Liver (tissue), 9 donors: ENCODE measurements around the gene SNX6. TPM values are rescaled to one million over a fixed set of nuclear protein-coding genes. Genes with fewer than 3 reads are reported as not detected.

ENCODE experiments used
- DNase-seq: peaks from one replicate; pipeline ENCODE4 v3.0.0-alpha.2; 2017; ENCODE audit warnings: low spot score
- H3K27ac ChIP-seq, 2 donors: one replicate each; pipeline ENCODE4 v1.7.0; 2013; ENCODE audit warnings: inconsistent platforms in 2 of 2, low read length in 2 of 2, control low read depth in 1 of 2, low read depth in 1 of 2, mild to moderate bottlenecking in 1 of 2
- H3K27me3 ChIP-seq, 4 donors: one replicate each; pipeline versions ENCODE4 v1.6.1 to v1.7.0; 2013; ENCODE audit warnings: low read length in 3 of 4, inconsistent platforms in 1 of 4, mild to moderate bottlenecking in 1 of 4, moderate library complexity in 1 of 4; ENCODE audit not compliant: control insufficient read depth in 4 of 4, insufficient read depth in 4 of 4
- H3K36me3 ChIP-seq, 4 donors: one replicate each; pipeline versions ENCODE4 v1.6.1 to v1.7.0; 2013; ENCODE audit warnings: low read length in 3 of 4, mild to moderate bottlenecking in 3 of 4, low read depth in 1 of 4, moderate library complexity in 1 of 4; ENCODE audit not compliant: control insufficient read depth in 4 of 4, insufficient read depth in 3 of 4
- H3K4me1 ChIP-seq, 4 donors: one replicate each; pipeline versions ENCODE4 v1.6.1 to v1.7.0; 2013; ENCODE audit warnings: low read length in 3 of 4, mild to moderate bottlenecking in 3 of 4, moderate library complexity in 1 of 4; ENCODE audit not compliant: control insufficient read depth in 4 of 4, insufficient read depth in 4 of 4
- H3K4me3 ChIP-seq, 3 donors: one replicate each; pipeline versions ENCODE4 v1.6.1 to v1.7.0; 2013; ENCODE audit warnings: low read length in 3 of 3, control low read depth in 1 of 3, low read depth in 1 of 3, mild to moderate bottlenecking in 1 of 3
- H3K9ac ChIP-seq, 2 donors: one replicate each; pipeline ENCODE4 v1.7.0; 2013; ENCODE audit warnings: low read length in 2 of 2, mild to moderate bottlenecking in 2 of 2, moderate library complexity in 2 of 2, control low read depth in 1 of 2, low read depth in 1 of 2
- H3K9me3 ChIP-seq, 4 donors: one replicate each; pipeline versions ENCODE4 v1.6.1 to v1.7.0; 2013; ENCODE audit warnings: low read length in 3 of 4; ENCODE audit not compliant: control insufficient read depth in 4 of 4
- ATF3 ChIP-seq: IDR thresholded peaks from 2 replicates; pipeline ENCODE4 v1.6.1; 2016; ENCODE audit warnings: antibody characterized with exemption
- CTCF ChIP-seq: fragments of 150-350 bp; IDR thresholded peaks from 2 replicates; pipeline ENCODE4 v1.5.1; 2017; ENCODE audit warnings: improper control_type of control experiment, low read depth, low read length; ENCODE audit not compliant: missing input control
- FOXA1 ChIP-seq: IDR thresholded peaks from 2 replicates; pipeline ENCODE4 v1.6.1; 2016; ENCODE audit warnings: antibody characterized with exemption
- FOXA2 ChIP-seq: IDR thresholded peaks from 2 replicates; pipeline ENCODE4 v1.6.1; 2016; ENCODE audit warnings: antibody characterized with exemption
- GABPA ChIP-seq, 2 donors: IDR thresholded peaks in 1 of 2; conservative IDR thresholded peaks in 1 of 2; 2 replicates each; pipeline ENCODE4 v1.6.1; 2016; ENCODE audit warnings: antibody characterized with exemption in 2 of 2, mild to moderate bottlenecking in 1 of 2, moderate library complexity in 1 of 2
- HNF4A ChIP-seq, 2 donors: conservative IDR thresholded peaks; 2 replicates each; pipeline ENCODE4 v1.6.1; 2016; ENCODE audit warnings: antibody characterized with exemption in 2 of 2, mild to moderate bottlenecking in 2 of 2
- HNF4G ChIP-seq: IDR thresholded peaks from 2 replicates; pipeline ENCODE4 v1.6.1; 2016; ENCODE audit warnings: antibody characterized with exemption
- JUND ChIP-seq, 2 donors: IDR thresholded peaks; 2 replicates each; pipeline ENCODE4 v1.6.1; 2016; ENCODE audit warnings: antibody characterized with exemption in 2 of 2
- MAX ChIP-seq: IDR thresholded peaks from 2 replicates; pipeline ENCODE4 v1.6.1; 2016; ENCODE audit warnings: antibody characterized with exemption
- NR2F2 ChIP-seq: IDR thresholded peaks from 2 replicates; pipeline ENCODE4 v1.6.1; 2016; ENCODE audit warnings: antibody characterized with exemption
- RAD21 ChIP-seq, 2 donors: IDR thresholded peaks; 2 replicates each; pipeline ENCODE4 v1.6.1; 2016; ENCODE audit warnings: antibody characterized with exemption in 2 of 2, mild to moderate bottlenecking in 2 of 2
- REST ChIP-seq: IDR thresholded peaks from 2 replicates; pipeline ENCODE4 v1.6.1; 2016; ENCODE audit warnings: antibody characterized with exemption, mild to moderate bottlenecking
- RXRA ChIP-seq, 2 donors: IDR thresholded peaks; 2 replicates each; pipeline ENCODE4 v1.6.1; 2017 to 2018; ENCODE audit warnings: antibody characterized with exemption in 2 of 2, mild to moderate bottlenecking in 1 of 2
- SP1 ChIP-seq: IDR thresholded peaks from 2 replicates; pipeline ENCODE4 v1.6.1; 2018; ENCODE audit warnings: antibody characterized with exemption, mild to moderate bottlenecking
- TAF1 ChIP-seq: conservative IDR thresholded peaks from 2 replicates; pipeline ENCODE4 v1.6.1; 2016; ENCODE audit warnings: antibody characterized with exemption, mild to moderate bottlenecking
- YY1 ChIP-seq: IDR thresholded peaks from 2 replicates; pipeline ENCODE4 v1.6.1; 2016; ENCODE audit warnings: antibody characterized with exemption, mild to moderate bottlenecking
- ZBTB33 ChIP-seq: IDR thresholded peaks from 2 replicates; pipeline ENCODE4 v1.6.1; 2016; ENCODE audit warnings: antibody characterized with exemption
- WGBS: extraction: QIAGEN DNeasy Blood & Tissue Kit; methylation state at CpG from one replicate; pipeline ENCODE4 v1.1.7; 2013; 5-methylcytosine and 5-hydroxymethylcytosine counted together
- polyA plus RNA-seq, 2 donors: library from polyadenylated mRNA; stranded (reverse) in 1 of 2; unstranded in 1 of 2; fragments of 200-250 nt in 1 of 2; fragments of >200 nt in 1 of 2; fragmentation: Nextera tagmentation in 1 of 2; extraction: Ambion mirVana in 1 of 2; gene quantifications; one replicate each; pipeline versions ENCODE4 v1.2.1 to v1.2.3, GENCODE V29; 2013 to 2015
- total RNA-seq, 2 donors: library from RNA; depleted of rRNA; stranded (reverse); fragments of >200 nt; gene quantifications; one replicate each; pipeline ENCODE4 v1.2.3, GENCODE V29; 2014
- donor health status: healthy.
- donor health status: healthy.
- donor health status: healthy.
- donor health status: healthy.
- donor health status: healthy.

SNX6 gene
- total and polyA plus RNA-seq, 4 donors = 23.5 to 62.2 (median 42.0) TPM

GRCh38 chr14:34646570-34647255 lies 16.8 kb upstream of the SNX6 start:
- Histone ChIP-seq H3K27me3 (no peaks in the 10 kb centered on the region), H3K9me3 (no peaks in the 10 kb centered on the region), H3K36me3 (no peaks in the 10 kb centered on the region), H3K4me1 (no peaks in the 10 kb centered on the region), H3K27ac (no peak overlapping the region), H3K4me3 (no peak overlapping the region), H3K9ac (no peak overlapping the region)
- no peak for TF ChIP-seq NR2F2
- no peak for TF ChIP-seq MAX
- TF ChIP-seq TAF1 = no peak
- TF ChIP-seq HNF4A (conservative IDR thresholded peaks at IDR 0.05) = no peak
- WGBS = 93% methylated on average over 10 of the region's 10 CpGs
- DNase-seq = no peak

GRCh38 chr14:34643361-34643760 lies 13.4 kb upstream of the SNX6 start:
- Histone ChIP-seq H3K4me1 (no peaks in the 10 kb centered on the region), H3K4me3 (no peak overlapping the region), H3K27ac (no peak overlapping the region), H3K36me3 (no peaks in the 10 kb centered on the region), H3K9me3 (no peaks in the 10 kb centered on the region), H3K27me3 (no peaks in the 10 kb centered on the region), H3K9ac (no peak overlapping the region)
- TF ChIP-seq HNF4A (conservative IDR thresholded peaks at IDR 0.05) (no peak), ZBTB33 (no peak), SP1 (no peak), GABPA (IDR thresholded peaks at IDR 0.05 in 1 of 2, conservative IDR thresholded peaks at IDR 0.05 in 1 of 2) (no peak), REST (no peak), JUND (IDR thresholded peaks at IDR 0.05) (no peak), HNF4G (no peak), FOXA2 (no peak), CTCF (no peak), RXRA (IDR thresholded peaks at IDR 0.05) (no peak), RAD21 (IDR thresholded peaks at IDR 0.05) (no peak), NR2F2 (no peak), MAX (no peak), YY1 (no peak), ATF3 (no peak), FOXA1 (no peak), TAF1 (no peak)
- no peak for DNase-seq
- WGBS = 81% methylated on average over 6 of the region's 6 CpGs
